CD1c-positive myeloid dendritic cell (primary cell): Measurements from ENCODE around the gene VAV3.

Experiments
- DNase-seq: peaks from one replicate; pipeline ENCODE4 v3.0.0-alpha.2; 2016; ENCODE audit errors: extremely low spot score

The VAV3 gene

GRCh38 chr1:107544285-107544684 is 420.7 kb downstream of the VAV3 start:
- no peak for DNase-seq

- DNase-seq: no peak
Observed at GRCh38 chr1:107541412-107541811, 423.6 kb downstream of the VAV3 start.

GRCh38 chr1:107538502-107538901 is 426.5 kb downstream of the VAV3 start:
- DNase-seq: no peak

GRCh38 chr1:107536266-107536665 is 428.7 kb downstream of the VAV3 start:
- no peak for DNase-seq

GRCh38 chr1:107535091-107535490 is 429.9 kb downstream of the VAV3 start:
- no peak for DNase-seq

- no peak for DNase-seq
Observed at GRCh38 chr1:107534632-107535031, 430.3 kb downstream of the VAV3 start.

GRCh38 chr1:107533436-107533835 is 431.5 kb downstream of the VAV3 start:
- DNase-seq: peak; percentile 32

- DNase-seq: no peak
Observed at GRCh38 chr1:107532318-107532717, 432.7 kb downstream of the VAV3 start.

- no peak for DNase-seq
Observed at GRCh38 chr1:107531065-107531908, 433.7 kb downstream of the VAV3 start.

- no peak for DNase-seq
Observed at GRCh38 chr1:107530543-107530942, 434.4 kb downstream of the VAV3 start.

- DNase-seq: peak; percentile 27
Observed at GRCh38 chr1:107529511-107530149, 435.4 kb downstream of the VAV3 start.

- no peak for DNase-seq
Observed at GRCh38 chr1:107526524-107527198, 438.3 kb downstream of the VAV3 start.

GRCh38 chr1:107525961-107526360 is 439.0 kb downstream of the VAV3 start:
- DNase-seq: no peak

GRCh38 chr1:107525145-107525544 is 439.8 kb downstream of the VAV3 start:
- no peak for DNase-seq

GRCh38 chr1:107524301-107524700 is 440.7 kb downstream of the VAV3 start:
- DNase-seq: no peak

GRCh38 chr1:107523736-107524135 is 441.2 kb downstream of the VAV3 start:
- DNase-seq: no peak

- DNase-seq: no peak
Observed at GRCh38 chr1:107523061-107523460, 441.9 kb downstream of the VAV3 start.
